HEK293 (cell line): Measurements from ENCODE around the gene ANKRD44.

Experiments used
- CTCF ChIP-seq: fragments of 450-650 bp; formaldehyde crosslinking; IDR thresholded peaks from 2 replicates; pipeline ENCODE4 v1.5.1; 2016; ENCODE audit warnings: missing biosample characterization, missing genetic modification characterization
- ZBTB48 ChIP-seq: fragments of 450-650 bp; formaldehyde crosslinking; IDR thresholded peaks from 2 replicates; pipeline ENCODE4 v1.5.1; 2016; ENCODE audit warnings: missing biosample characterization, missing genetic modification characterization
- ZNF830 ChIP-seq: fragments of 450-650 bp; IDR thresholded peaks from 2 replicates; pipeline ENCODE4 v1.5.0; 2018; ENCODE audit warnings: missing biosample characterization, missing genetic modification characterization, low read depth, mild to moderate bottlenecking, moderate library complexity

- TF ChIP-seq ZBTB48 (tag by site-specific recombination): no peak
- no peak for TF ChIP-seq CTCF
- TF ChIP-seq ZNF830 (tag by site-specific recombination): no peak
Observed at GRCh38 chr2:197354169-197354558, 43.6 kb upstream of the ANKRD44 start.
